Measurements from ENCODE around the gene SLC16A3.
A peak's percentile ranks its signal among the peaks of the same experiment; 100 is the strongest.

Gene SLC16A3

DNA sequence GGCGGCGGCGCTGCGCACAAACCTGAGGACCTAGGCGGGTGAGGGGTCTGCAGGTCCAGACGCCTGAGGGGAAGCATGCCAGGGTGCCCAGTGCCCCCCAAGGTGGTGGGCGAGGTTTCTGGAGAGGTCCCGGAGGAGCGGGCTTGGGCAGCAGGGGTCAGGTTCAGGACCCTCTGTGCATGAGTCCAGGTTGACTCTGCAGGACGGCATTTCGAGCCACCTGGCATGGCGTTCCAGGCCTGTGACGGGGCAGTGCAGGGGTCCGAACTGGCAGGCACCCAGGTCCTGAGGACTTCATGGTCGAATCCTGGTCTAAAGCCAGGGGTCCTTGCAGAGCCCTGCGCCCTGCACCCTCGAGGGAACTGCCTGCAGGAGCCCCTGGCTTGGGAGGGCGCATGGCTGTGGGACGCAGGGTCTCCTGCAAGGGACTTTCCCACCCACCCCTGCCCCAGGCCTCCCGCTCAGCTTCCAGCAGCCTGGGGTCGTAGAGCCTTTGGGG is 3.5 kb downstream of the SLC16A3 start:
- H3K4me1 ChIP-seq (ENCODE audit: control insufficient read depth, insufficient read depth, low read length): peaks cover 67% of the 10 kb centered on the region
- no peaks in the 10 kb centered on the region for H3K9me3 ChIP-seq (ENCODE audit: control insufficient read depth in 2 of 2, low read length in 2 of 2)
- no peak overlapping the region for H3K9ac ChIP-seq (ENCODE audit: low read length in 2 of 2)
- no peak overlapping the region for H3K4me3 ChIP-seq (ENCODE audit: low read length in 2 of 2)
- peak overlapping the region; percentile 67 for H3K27ac ChIP-seq (ENCODE audit: low read length)
- no peaks in the 10 kb centered on the region for H3K36me3 ChIP-seq (ENCODE audit: control insufficient read depth in 2 of 2, insufficient read depth in 2 of 2, low read length in 2 of 2)
- no peaks in the 10 kb centered on the region for H3K27me3 ChIP-seq (ENCODE audit: control insufficient read depth in 1 of 2, insufficient read depth in 2 of 2, low read length in 2 of 2)

DNA sequence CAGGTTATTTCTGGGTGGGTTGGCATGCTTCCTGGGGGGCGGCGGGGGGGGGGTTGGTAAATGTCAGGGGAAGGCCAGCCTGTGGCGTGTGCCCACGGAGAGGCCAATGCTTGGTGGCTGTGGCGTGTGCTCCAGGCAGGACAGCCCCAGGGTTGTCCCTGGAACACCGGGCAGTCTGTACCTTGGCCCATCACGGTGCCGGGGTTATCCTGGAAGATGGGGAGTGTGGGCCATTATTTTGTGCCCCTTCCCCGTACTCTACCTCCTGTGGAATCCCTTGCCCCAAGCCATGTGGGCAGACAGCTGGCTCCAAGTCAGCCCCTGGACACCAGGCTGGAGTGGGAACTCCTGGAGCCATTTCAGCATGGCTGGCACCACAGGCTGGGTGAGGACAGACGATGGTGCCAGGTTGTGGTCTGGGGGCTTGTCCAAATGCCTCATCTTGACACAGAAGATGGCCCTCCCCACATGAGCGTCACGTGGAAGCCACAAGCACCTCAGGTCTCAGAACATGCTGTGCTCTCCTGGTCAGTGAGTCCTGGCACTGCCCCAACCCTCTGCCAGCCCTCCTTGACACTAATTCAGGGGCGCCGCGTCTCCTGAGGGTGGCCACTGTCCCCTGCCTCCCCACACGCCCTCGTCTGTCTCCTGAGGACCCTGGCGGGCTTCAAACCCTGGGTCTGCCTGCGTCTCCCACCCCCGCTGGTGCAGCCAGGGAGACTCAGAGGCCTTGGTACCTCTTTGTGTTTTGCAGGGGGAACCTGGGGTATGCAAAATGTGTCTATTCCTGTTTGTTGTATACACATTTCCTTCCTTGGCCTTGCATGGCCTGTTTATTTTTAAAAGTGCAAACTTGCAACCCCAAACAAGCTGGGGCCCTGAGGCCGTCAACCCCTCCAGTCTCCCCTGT is 4.3 kb downstream of the SLC16A3 start:
- Histone ChIP-seq H3K4me3 (ENCODE audit: low read length in 2 of 2) (no peak overlapping the region), H3K27me3 (ENCODE audit: control insufficient read depth in 1 of 2, insufficient read depth in 2 of 2, low read length in 2 of 2) (no peaks in the 10 kb centered on the region), H3K9ac (ENCODE audit: low read length in 2 of 2) (no peak overlapping the region), H3K4me1 (ENCODE audit: control insufficient read depth, insufficient read depth, low read length) (peaks cover 74% of the 10 kb centered on the region), H3K9me3 (ENCODE audit: control insufficient read depth in 2 of 2, low read length in 2 of 2) (no peaks in the 10 kb centered on the region), H3K36me3 (ENCODE audit: control insufficient read depth in 2 of 2, insufficient read depth in 2 of 2, low read length in 2 of 2) (no peaks in the 10 kb centered on the region), H3K27ac (ENCODE audit: low read length) (no peak overlapping the region)

DNA sequence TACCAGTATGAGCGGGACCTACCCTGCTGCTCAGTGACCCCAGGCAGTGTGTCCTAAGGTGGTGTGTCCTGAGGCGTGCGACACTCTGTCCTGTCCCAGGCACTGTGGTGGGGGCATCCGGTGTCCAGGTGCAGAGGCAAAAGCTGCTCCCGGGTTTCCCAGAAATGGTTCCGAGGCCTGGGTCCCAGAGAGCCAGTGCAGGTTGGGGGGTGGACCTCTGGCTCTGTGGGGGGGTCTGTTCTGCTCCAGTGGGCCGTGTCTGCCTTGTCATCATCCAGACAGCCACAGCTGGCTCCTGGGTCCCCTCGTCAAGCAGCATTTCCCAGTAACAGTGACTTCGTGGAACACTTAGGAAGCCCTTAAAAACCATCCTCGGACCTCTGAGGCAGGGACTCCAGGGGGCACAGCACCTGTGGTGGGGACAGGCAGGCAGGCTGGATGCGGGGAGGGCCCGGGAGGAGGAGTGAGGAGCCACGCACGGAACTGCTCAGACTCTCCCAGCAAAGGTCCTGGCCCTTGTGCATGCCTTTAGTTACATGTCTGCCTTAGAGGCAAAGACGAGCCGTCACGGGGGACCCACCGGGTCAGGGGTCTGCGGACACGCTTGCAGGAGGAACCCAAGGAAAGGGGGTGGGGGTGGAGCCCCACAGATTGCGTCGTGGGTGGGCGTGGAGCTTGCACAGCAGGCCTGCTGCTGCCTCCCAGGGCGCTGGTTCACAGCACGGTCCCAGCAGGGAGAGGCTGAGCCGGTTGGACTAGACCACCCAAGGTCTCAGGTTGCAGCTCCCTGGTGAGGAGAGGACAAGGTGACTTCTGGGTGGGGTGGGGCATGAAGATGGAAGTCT is 5.6 kb downstream of the SLC16A3 start:
- Histone ChIP-seq H3K4me1 (ENCODE audit: control insufficient read depth, insufficient read depth, low read length) (peaks cover 74% of the 10 kb centered on the region), H3K27me3 (ENCODE audit: control insufficient read depth in 1 of 2, insufficient read depth in 2 of 2, low read length in 2 of 2) (no peaks in the 10 kb centered on the region), H3K36me3 (ENCODE audit: control insufficient read depth in 2 of 2, insufficient read depth in 2 of 2, low read length in 2 of 2) (peaks cover 0 to under 1% of the 10 kb centered on the region in 2 donors), H3K9ac (ENCODE audit: low read length in 2 of 2) (no peak overlapping the region), H3K4me3 (ENCODE audit: low read length in 2 of 2) (no peak overlapping the region), H3K27ac (ENCODE audit: low read length) (peak overlapping the region; percentile 66), H3K9me3 (ENCODE audit: control insufficient read depth in 2 of 2, low read length in 2 of 2) (no peaks in the 10 kb centered on the region)

DNA sequence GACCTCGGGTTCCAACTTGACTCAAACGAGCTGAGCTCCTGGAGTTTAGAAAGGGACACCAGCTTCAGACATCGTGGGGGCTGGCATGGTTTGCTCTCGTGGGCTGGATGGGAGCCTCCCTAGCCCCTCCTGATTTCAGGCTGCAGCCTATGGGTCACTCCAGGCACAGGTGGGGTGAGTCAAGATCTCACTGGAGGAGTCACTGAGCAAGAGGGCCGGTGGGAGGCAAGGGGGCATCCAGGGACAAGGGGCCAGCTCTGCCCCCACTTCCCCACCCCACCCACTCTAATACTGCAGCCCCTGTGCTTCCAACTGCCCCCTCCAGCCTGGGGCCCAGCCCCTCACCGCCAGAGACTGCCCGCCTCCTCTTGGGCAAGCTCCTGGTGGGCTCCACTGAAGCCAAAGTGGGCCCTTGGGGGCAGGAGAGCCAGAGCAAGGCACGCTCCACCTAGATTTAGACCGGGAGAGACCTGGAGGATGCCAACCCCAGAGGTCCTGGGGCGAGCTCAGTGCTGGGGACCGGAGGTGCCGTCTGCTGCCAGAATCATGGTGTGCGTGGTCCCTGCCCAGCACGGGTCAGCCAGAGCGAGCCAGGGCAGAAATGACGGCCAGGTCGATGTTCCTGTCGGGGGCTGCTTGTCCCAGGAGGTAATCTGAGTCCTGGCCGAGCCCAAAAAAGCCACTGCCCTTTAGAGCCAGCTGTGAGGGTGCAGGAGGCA is 6.4 kb downstream of the SLC16A3 start:
- peaks cover 74% of the 10 kb centered on the region for H3K4me1 ChIP-seq (ENCODE audit: control insufficient read depth, insufficient read depth, low read length)
- no peak overlapping the region for H3K4me3 ChIP-seq (ENCODE audit: low read length in 2 of 2)
- peaks cover 2 to 4% of the 10 kb centered on the region in 2 donors for H3K36me3 ChIP-seq (ENCODE audit: control insufficient read depth in 2 of 2, insufficient read depth in 2 of 2, low read length in 2 of 2)
- H3K27ac ChIP-seq (ENCODE audit: low read length): peak overlapping the region; percentile 66
- no peak overlapping the region for H3K9ac ChIP-seq (ENCODE audit: low read length in 2 of 2)
- H3K27me3 ChIP-seq (ENCODE audit: control insufficient read depth in 1 of 2, insufficient read depth in 2 of 2, low read length in 2 of 2): no peaks in the 10 kb centered on the region
- H3K9me3 ChIP-seq (ENCODE audit: control insufficient read depth in 2 of 2, low read length in 2 of 2): no peaks in the 10 kb centered on the region

DNA sequence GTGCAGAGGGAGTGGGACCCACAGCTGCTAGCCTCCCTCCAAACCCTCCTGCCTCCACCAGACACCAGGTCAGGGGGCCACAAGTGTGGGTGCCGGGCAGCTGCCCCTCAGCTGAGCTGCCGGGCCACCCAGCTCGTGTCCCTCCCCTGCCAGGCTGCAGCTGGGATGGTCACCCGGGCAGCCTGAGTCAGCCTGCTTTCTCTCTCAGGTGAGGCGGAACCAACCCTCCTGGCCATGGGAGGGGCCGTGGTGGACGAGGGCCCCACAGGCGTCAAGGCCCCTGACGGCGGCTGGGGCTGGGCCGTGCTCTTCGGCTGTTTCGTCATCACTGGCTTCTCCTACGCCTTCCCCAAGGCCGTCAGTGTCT is 6.9 kb downstream of the SLC16A3 start:
- Histone ChIP-seq H3K27ac (ENCODE audit: low read length) (peak overlapping the region; percentile 66), H3K36me3 (ENCODE audit: control insufficient read depth in 2 of 2, insufficient read depth in 2 of 2, low read length in 2 of 2) (peaks cover 2 to 4% of the 10 kb centered on the region in 2 donors), H3K9me3 (ENCODE audit: control insufficient read depth in 2 of 2, low read length in 2 of 2) (no peaks in the 10 kb centered on the region), H3K9ac (ENCODE audit: low read length in 2 of 2) (peak overlapping the region; percentile 55 to 62), H3K4me3 (ENCODE audit: low read length in 2 of 2) (no peak overlapping the region), H3K4me1 (ENCODE audit: control insufficient read depth, insufficient read depth, low read length) (peaks cover 74% of the 10 kb centered on the region), H3K27me3 (ENCODE audit: control insufficient read depth in 1 of 2, insufficient read depth in 2 of 2, low read length in 2 of 2) (no peaks in the 10 kb centered on the region)

DNA sequence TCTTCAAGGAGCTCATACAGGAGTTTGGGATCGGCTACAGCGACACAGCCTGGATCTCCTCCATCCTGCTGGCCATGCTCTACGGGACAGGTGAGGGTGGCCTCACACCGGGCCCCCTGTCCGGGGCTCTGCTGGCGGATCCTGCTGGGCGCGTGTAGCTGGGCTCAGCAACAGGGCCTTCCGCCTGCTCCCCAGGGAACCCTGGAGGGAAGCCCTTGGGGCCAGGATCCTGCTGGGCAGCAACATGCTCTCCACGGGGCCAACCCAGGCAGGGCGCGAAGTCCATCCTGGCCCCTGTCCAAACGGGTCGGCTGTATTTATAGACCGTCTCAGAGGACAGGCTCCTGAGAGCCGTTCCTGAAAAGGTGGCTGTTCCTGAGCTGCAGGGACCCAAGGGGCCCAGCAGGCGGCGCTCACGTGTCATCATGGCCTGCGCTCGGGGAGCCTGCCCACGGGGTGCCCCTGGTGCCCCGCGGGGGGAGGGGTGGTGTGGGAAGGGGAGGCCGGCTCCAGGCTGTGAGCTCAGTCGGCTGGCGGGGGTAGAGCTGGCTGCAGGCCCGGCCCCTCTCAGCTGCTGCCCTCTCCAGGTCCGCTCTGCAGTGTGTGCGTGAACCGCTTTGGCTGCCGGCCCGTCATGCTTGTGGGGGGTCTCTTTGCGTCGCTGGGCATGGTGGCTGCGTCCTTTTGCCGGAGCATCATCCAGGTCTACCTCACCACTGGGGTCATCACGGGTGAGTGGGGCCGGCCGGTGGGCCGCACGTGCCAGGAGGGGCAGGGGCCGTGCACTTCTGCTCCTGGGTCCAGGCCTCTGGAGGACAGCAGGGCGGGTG is 7.5 kb downstream of the SLC16A3 start:
- Histone ChIP-seq H3K27ac (ENCODE audit: low read length) (peak overlapping the region; percentile 66), H3K36me3 (ENCODE audit: control insufficient read depth in 2 of 2, insufficient read depth in 2 of 2, low read length in 2 of 2) (peaks cover 2 to 4% of the 10 kb centered on the region in 2 donors), H3K4me3 (ENCODE audit: low read length in 2 of 2) (peak overlapping the region in 1 of 2 donors; percentile 8), H3K4me1 (ENCODE audit: control insufficient read depth, insufficient read depth, low read length) (peaks cover 78% of the 10 kb centered on the region), H3K9ac (ENCODE audit: low read length in 2 of 2) (peak overlapping the region; percentile 55 to 62), H3K27me3 (ENCODE audit: control insufficient read depth in 1 of 2, insufficient read depth in 2 of 2, low read length in 2 of 2) (no peaks in the 10 kb centered on the region), H3K9me3 (ENCODE audit: control insufficient read depth in 2 of 2, low read length in 2 of 2) (no peaks in the 10 kb centered on the region)

DNA sequence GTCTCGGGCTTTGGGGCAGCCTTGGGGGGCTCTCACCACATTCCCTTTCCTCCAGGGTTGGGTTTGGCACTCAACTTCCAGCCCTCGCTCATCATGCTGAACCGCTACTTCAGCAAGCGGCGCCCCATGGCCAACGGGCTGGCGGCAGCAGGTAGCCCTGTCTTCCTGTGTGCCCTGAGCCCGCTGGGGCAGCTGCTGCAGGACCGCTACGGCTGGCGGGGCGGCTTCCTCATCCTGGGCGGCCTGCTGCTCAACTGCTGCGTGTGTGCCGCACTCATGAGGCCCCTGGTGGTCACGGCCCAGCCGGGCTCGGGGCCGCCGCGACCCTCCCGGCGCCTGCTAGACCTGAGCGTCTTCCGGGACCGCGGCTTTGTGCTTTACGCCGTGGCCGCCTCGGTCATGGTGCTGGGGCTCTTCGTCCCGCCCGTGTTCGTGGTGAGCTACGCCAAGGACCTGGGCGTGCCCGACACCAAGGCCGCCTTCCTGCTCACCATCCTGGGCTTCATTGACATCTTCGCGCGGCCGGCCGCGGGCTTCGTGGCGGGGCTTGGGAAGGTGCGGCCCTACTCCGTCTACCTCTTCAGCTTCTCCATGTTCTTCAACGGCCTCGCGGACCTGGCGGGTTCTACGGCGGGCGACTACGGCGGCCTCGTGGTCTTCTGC is 8.4 kb downstream of the SLC16A3 start:
- H3K9ac ChIP-seq (ENCODE audit: low read length in 2 of 2): no peak overlapping the region
- peak overlapping the region; percentile 67 for H3K27ac ChIP-seq (ENCODE audit: low read length)
- no peaks in the 10 kb centered on the region for H3K27me3 ChIP-seq (ENCODE audit: control insufficient read depth in 1 of 2, insufficient read depth in 2 of 2, low read length in 2 of 2)
- H3K36me3 ChIP-seq (ENCODE audit: control insufficient read depth in 2 of 2, insufficient read depth in 2 of 2, low read length in 2 of 2): peaks cover 2 to 4% of the 10 kb centered on the region in 2 donors
- H3K4me1 ChIP-seq (ENCODE audit: control insufficient read depth, insufficient read depth, low read length): peaks cover 78% of the 10 kb centered on the region
- no peaks in the 10 kb centered on the region for H3K9me3 ChIP-seq (ENCODE audit: control insufficient read depth in 2 of 2, low read length in 2 of 2)
- H3K4me3 ChIP-seq (ENCODE audit: low read length in 2 of 2): no peak overlapping the region

DNA sequence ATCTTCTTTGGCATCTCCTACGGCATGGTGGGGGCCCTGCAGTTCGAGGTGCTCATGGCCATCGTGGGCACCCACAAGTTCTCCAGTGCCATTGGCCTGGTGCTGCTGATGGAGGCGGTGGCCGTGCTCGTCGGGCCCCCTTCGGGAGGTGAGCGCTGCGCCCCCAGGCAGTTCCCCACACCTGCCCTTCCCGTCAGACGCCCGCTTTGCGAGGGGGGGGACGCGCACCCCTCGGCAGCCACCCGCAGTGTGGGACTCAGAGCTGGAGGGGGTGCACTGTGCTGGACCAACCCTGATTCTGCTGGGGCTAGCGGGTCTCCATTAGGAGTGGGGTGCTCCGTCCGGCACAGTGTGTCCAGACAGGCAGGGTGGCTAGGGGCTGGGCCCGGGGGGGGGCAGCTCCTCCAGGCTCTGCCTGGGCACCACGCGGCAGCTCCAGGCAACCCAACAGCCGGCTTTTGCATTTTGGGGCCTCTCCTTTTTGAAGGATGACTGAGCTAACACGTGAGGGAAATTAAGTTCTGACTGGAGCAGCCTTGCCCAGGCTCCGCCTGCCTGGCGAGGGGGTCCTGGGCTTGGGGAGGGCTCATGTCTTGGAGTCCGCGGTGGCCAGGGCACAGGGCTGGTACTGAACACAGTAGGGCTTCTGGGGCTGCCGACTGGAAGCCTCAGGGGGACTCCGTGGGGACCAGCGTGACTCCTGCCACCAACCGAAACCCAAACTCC is 9.1 kb downstream of the SLC16A3 start:
- Histone ChIP-seq H3K27me3 (ENCODE audit: control insufficient read depth in 1 of 2, insufficient read depth in 2 of 2, low read length in 2 of 2) (no peaks in the 10 kb centered on the region), H3K4me1 (ENCODE audit: control insufficient read depth, insufficient read depth, low read length) (peaks cover 83% of the 10 kb centered on the region), H3K36me3 (ENCODE audit: control insufficient read depth in 2 of 2, insufficient read depth in 2 of 2, low read length in 2 of 2) (peaks cover 2 to 4% of the 10 kb centered on the region in 2 donors), H3K9ac (ENCODE audit: low read length in 2 of 2) (peak overlapping the region in 1 of 2 donors; percentile 36), H3K9me3 (ENCODE audit: control insufficient read depth in 2 of 2, low read length in 2 of 2) (no peaks in the 10 kb centered on the region), H3K4me3 (ENCODE audit: low read length in 2 of 2) (peak overlapping the region in 1 of 2 donors; percentile 59), H3K27ac (ENCODE audit: low read length) (peak overlapping the region; percentile 67)
